Eye (tissue), 1 donor: Measurements from ENCODE around the gene NPR3.

Experiments
- DNase-seq: peaks from one replicate; pipeline ENCODE4 v3.0.0-alpha.2; 2015

Gene NPR3

GRCh38 chr5:32710550-32711361, at the start of gene NPR3:
Gene NPR3 (plus strand): TSS chr5:32711321. CDS start chr5:32711777, 456 bp downstream.
- DNase-seq: peak; percentile 77

GRCh38 chr5:32664523-32664922, 46.6 kb upstream of the NPR3 start:
- DNase-seq: no peak

- no peak for DNase-seq
Observed at GRCh38 chr5:32668552-32668951, 42.6 kb upstream of the NPR3 start.

GRCh38 chr5:32673272-32673671, 37.8 kb upstream of the NPR3 start:
- DNase-seq: no peak

GRCh38 chr5:32677023-32677422, 34.1 kb upstream of the NPR3 start:
- no peak for DNase-seq

- DNase-seq: no peak
Observed at GRCh38 chr5:32678472-32678871, 32.6 kb upstream of the NPR3 start.

- DNase-seq: no peak
Observed at GRCh38 chr5:32679218-32679617, 31.9 kb upstream of the NPR3 start.

- DNase-seq: no peak
Observed at GRCh38 chr5:32680183-32680582, 30.9 kb upstream of the NPR3 start.

- DNase-seq: no peak
Observed at GRCh38 chr5:32683125-32683524, 28.0 kb upstream of the NPR3 start.

GRCh38 chr5:32684260-32684659, 26.9 kb upstream of the NPR3 start:
- no peak for DNase-seq

GRCh38 chr5:32686799-32687498, 24.2 kb upstream of the NPR3 start:
- DNase-seq: no peak

- DNase-seq: peak; percentile 48
Observed at GRCh38 chr5:32687499-32687831, 23.7 kb upstream of the NPR3 start.

GRCh38 chr5:32690153-32690552, 21.0 kb upstream of the NPR3 start:
- no peak for DNase-seq

GRCh38 chr5:32690666-32691065, 20.5 kb upstream of the NPR3 start:
- DNase-seq: no peak

GRCh38 chr5:32692036-32692746, 18.9 kb upstream of the NPR3 start:
- DNase-seq: no peak

- no peak for DNase-seq
Observed at GRCh38 chr5:32703957-32704356, 7.2 kb upstream of the NPR3 start.

- DNase-seq: peak; percentile 66
Observed at GRCh38 chr5:32707418-32707997, 3.6 kb upstream of the NPR3 start.

GRCh38 chr5:32708949-32709348, 2.2 kb upstream of the NPR3 start:
- DNase-seq: peak; percentile 31

GRCh38 chr5:32709750-32710549, 1.2 kb upstream of the NPR3 start:
- peak; percentile 91 for DNase-seq

GRCh38 chr5:32711362-32711680, 200 bp downstream of the NPR3 start:
- peak; percentile 64 for DNase-seq

- peak; percentile 67 for DNase-seq
Observed at GRCh38 chr5:32711681-32712480, 760 bp downstream of the NPR3 start.
